ENCODE data around the gene TOR1AIP2. TPM values are rescaled to one million over a fixed set of nuclear protein-coding genes. Genes with fewer than 3 reads are reported as not detected.

The TOR1AIP2 gene
- polyA plus RNA-seq, 1 experiment = 48.4 TPM

DNA sequence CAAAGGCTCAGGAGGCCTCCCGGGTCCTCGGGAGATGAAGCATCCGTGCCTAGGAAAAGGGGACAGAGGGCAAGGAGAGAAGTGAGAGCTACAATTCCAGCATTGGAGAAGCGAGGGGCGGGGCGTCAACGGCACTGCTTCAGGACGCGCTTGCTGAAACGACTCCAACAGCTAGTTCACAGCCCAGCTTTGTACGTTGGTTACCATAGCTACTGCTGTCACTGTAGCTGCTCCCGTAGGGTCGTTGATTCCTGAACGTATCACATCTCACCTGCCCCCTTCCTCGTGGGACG lies 63.1 kb downstream of the TOR1AIP2 start:
- Histone ChIP-seq H3K27ac (ENCODE audit: low read depth, low read length) (no peak overlapping the region), H3K27me3 (ENCODE audit: control insufficient read depth, insufficient read depth, low read length) (peaks cover 32% of the 10 kb centered on the region), H3K9me3 (ENCODE audit: control insufficient read depth, insufficient read depth, low read length) (no peaks in the 10 kb centered on the region), H3K4me3 (ENCODE audit: low read depth, low read length) (peak overlapping the region; percentile 63)
- ChIA-PET CTCF (interaction anchor here (0.6 to 14.7 kb wide), 73 partner anchors 9 to 1367 kb away, joined by 3 to 1155 read pairs (median 6); no protein-coding TSS in a partner anchor), POLR2A (interaction anchor here (1.2 kb wide), 2 partner anchors 68 to 109 kb away, joined by 3 to 5 read pairs; partner anchors contain the start of gene TOR1AIP1)
- TF ChIP-seq, protein P1, sequence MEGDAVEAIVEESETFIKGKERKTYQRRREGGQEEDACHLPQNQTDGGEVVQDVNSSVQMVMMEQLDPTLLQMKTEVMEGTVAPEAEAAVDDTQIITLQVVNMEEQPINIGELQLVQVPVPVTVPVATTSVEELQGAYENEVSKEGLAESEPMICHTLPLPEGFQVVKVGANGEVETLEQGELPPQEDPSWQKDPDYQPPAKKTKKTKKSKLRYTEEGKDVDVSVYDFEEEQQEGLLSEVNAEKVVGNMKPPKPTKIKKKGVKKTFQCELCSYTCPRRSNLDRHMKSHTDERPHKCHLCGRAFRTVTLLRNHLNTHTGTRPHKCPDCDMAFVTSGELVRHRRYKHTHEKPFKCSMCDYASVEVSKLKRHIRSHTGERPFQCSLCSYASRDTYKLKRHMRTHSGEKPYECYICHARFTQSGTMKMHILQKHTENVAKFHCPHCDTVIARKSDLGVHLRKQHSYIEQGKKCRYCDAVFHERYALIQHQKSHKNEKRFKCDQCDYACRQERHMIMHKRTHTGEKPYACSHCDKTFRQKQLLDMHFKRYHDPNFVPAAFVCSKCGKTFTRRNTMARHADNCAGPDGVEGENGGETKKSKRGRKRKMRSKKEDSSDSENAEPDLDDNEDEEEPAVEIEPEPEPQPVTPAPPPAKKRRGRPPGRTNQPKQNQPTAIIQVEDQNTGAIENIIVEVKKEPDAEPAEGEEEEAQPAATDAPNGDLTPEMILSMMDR (IDR thresholded peaks at IDR 0.05; ENCODE audit: low read depth, low read length) = no peak
- DNase-seq (ENCODE audit: low read depth, low spot score) = peak; percentile 29

DNA sequence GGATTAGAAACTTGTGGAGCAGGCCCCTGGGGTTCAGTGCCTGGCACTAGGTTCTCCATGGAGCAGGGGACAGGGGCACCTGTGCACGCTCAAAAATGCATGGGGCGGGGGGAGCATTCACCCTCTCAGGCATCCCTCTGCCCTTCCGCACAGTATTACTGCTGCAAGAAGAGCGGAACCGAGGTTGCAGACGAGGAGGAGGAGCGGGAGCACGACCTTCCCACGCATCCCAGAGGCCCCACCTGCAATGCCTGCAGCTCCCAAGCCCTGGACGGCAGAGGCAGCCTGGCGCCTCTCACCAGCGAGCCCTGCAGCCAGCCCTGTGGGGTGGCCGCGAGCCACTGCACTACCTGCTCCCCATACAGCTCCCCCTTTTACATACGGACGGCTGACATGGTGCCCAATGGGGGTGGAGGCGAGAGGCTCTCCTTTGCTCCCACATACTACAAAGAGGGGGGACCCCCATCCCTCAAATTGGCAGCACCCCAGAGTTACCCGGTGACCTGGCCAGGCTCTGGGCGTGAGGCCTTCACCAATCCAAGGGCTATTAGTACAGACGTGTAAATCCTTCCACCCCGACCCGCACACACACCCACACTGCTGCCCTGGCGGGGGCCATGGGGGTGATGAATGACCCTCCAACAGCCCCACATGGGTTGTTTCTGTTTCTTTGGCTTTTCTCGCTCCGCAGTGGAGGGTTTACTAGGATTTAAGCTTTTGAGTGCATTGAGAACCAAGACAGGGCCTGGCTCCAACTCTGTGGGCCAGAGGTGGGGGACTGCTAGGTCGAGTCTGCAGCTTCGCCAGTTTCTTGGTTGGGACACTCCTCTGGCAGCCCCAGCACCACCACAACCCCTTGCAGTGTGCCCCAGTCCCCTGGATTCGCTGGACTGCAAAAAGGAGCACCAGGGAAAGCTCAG lies 63.7 kb downstream of the TOR1AIP2 start:
- ChIA-PET CTCF (interaction anchor here (0.6 to 14.7 kb wide), 65 partner anchors 8 to 1368 kb away, joined by 3 to 1155 read pairs (median 6); no protein-coding TSS in a partner anchor), POLR2A (interaction anchor here (1.2 kb wide), 2 partner anchors 68 to 108 kb away, joined by 3 to 5 read pairs; partner anchors contain the start of gene TOR1AIP1)
- Histone ChIP-seq H3K27ac (ENCODE audit: low read depth, low read length) (no peak overlapping the region), H3K27me3 (ENCODE audit: control insufficient read depth, insufficient read depth, low read length) (peaks cover 32% of the 10 kb centered on the region), H3K9me3 (ENCODE audit: control insufficient read depth, insufficient read depth, low read length) (no peaks in the 10 kb centered on the region), H3K4me3 (ENCODE audit: low read depth, low read length) (peak overlapping the region; percentile 63)
- no peak for DNase-seq (ENCODE audit: low read depth, low spot score)
- TF ChIP-seq, protein P1 (IDR thresholded peaks at IDR 0.05; ENCODE audit: low read depth, low read length) = no peak

DNA sequence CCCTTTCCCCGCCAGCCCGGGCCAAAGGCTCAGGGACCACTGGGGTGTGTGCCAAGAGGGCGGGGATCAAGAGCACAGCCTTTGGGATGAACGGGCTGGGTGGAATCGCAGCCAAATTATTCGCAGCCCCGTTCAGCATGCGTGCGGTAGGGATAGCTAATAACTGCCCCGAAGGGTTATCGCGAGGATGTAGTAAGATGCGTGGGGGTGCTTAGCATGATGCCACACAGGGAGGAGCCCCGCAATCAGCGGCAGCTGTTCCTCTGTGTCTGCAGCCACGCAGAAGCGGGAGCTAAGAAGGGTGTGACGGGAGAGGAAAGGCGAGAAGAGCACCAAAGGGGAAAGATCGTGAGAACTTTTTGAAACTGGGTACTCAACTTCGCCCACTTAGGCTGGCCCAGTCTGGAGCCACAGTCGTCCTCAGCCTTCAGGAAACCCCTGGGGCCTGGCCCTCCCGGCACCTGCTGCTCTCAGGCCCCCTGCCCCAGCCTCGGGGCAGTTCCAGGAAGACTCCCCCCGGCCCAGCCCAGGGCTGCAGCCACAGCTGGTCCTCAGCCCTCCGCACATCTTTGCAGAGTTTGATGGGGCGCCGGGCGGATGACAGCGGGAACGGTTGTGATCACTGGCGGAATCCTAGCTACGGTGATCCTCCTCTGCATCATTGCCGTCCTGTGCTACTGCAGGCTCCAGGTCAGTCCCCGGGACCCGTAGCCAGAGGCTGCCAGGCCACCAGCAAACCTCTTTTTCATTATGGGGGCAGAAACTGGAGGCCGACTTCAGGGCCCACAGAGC lies 64.9 kb downstream of the TOR1AIP2 start:
- ChIA-PET POLR2A (no interaction called here), CTCF (interaction anchor here (0.7 to 14.7 kb wide), 4 partner anchors 13 to 108 kb away, joined by 3 to 1155 read pairs (median 50); no protein-coding TSS in a partner anchor)
- no peak for DNase-seq (ENCODE audit: low read depth, low spot score)
- Histone ChIP-seq H3K4me3 (ENCODE audit: low read depth, low read length) (no peak overlapping the region), H3K27me3 (ENCODE audit: control insufficient read depth, insufficient read depth, low read length) (peaks cover 32% of the 10 kb centered on the region), H3K27ac (ENCODE audit: low read depth, low read length) (no peak overlapping the region), H3K9me3 (ENCODE audit: control insufficient read depth, insufficient read depth, low read length) (no peaks in the 10 kb centered on the region)
- TF ChIP-seq, protein P1 (IDR thresholded peaks at IDR 0.05; ENCODE audit: low read depth, low read length) = no peak

DNA sequence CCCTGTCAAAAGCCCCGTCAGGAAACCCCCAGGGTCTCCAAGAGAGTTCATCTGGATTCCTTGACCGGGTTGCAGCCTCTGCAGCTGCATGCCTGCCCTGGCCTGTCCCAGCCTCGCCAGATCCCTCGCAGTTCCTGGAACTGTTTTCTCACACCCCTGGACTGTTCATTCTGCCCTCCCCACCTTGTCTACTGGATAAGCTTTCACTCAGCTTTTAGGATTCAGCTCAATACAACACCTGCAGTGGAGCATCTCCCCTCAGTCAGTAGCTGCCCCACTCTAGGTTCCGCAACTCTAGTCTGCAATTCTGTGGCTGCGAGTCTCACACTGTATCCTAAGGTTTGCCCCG lies 67.3 kb downstream of the TOR1AIP2 start:
- Histone ChIP-seq H3K9me3 (ENCODE audit: control insufficient read depth, insufficient read depth, low read length) (no peaks in the 10 kb centered on the region), H3K27ac (ENCODE audit: low read depth, low read length) (no peak overlapping the region), H3K27me3 (ENCODE audit: control insufficient read depth, insufficient read depth, low read length) (peaks cover 37% of the 10 kb centered on the region), H3K4me3 (ENCODE audit: low read depth, low read length) (no peak overlapping the region)
- ChIA-PET CTCF (interaction anchor here (0.5 to 14.7 kb wide), 45 partner anchors 11 to 1241 kb away, joined by 3 to 1155 read pairs (median 6); no protein-coding TSS in a partner anchor), POLR2A (interaction anchor here (1.7 kb wide), 1 partner anchor 104 kb away, joined by 5 read pairs; no protein-coding TSS in a partner anchor)
- no peak for DNase-seq (ENCODE audit: low read depth, low spot score)
- TF ChIP-seq, protein P1 (IDR thresholded peaks at IDR 0.05; ENCODE audit: low read depth, low read length) = no peak

Data from AG04450 (cell line).